Endothelial cell of umbilical vein (primary cell): ENCODE data around the gene ARHGEF33. TPM values are rescaled to one million over a fixed set of nuclear protein-coding genes. Genes with fewer than 3 reads are reported as not detected.

Experiments used
- BruUV-seq: library from RNA; stranded (reverse); fragments of 400-500 nt; replicated peaks from 2 replicates; lab custom pipeline; 2021; lab: Mats Ljungman, UMichigan
- CTCF ChIA-PET: fragments of 300-600, 350-600 bp; sonication (Branson Sonifier 250); formaldehyde crosslinking; loops from one replicate; lab custom pipeline; 2021; ENCODE audit warnings: antibody characterized with exemption, inconsistent platforms; lab: Charles Lee
- POLR2A ChIA-PET: fragments of 300-600, 350-600 bp; sonication (Branson Sonifier 250); formaldehyde crosslinking; loops from one replicate; lab custom pipeline; 2021; ENCODE audit warnings: antibody characterized with exemption, inconsistent platforms; lab: Charles Lee
- DNase-seq: peaks from one replicate; pipeline ENCODE4 v3.0.0-alpha.2; 2011; ENCODE audit warnings: low read depth, low spot score
- FAIRE-seq: peaks from 2 replicates; lab custom pipeline; 2011; peaks lifted over from hg19 to GRCh38; lab: Jason Lieb, UNC
- H2AFZ ChIP-seq: 2 replicates; pipeline ENCODE4 v1.6.0; 2012; ENCODE audit warnings: low read depth, low read length, control low read depth, inconsistent platforms
- H3K27ac ChIP-seq: 2 replicates; pipeline ENCODE4 v1.5.1; 2011; ENCODE audit warnings: low read depth, mild to moderate bottlenecking, control low read depth, low read length, moderate library complexity; ENCODE audit not compliant: insufficient read depth
- H3K27me3 ChIP-seq, 2 experiments: 2 replicates each; pipeline versions ENCODE4 v1.6.0 to v1.6.1; 2011; ENCODE audit warnings: low read length in 2 of 2, mixed read lengths in 1 of 2; ENCODE audit not compliant: control insufficient read depth in 2 of 2, insufficient read depth in 2 of 2
- H3K36me3 ChIP-seq, 2 experiments: 2 replicates in 1 of 2; 3 replicates in 1 of 2; pipeline ENCODE4 v1.5.1; 2011; ENCODE audit warnings: low read length in 2 of 2, mild to moderate bottlenecking in 1 of 2, moderate library complexity in 1 of 2; ENCODE audit not compliant: control insufficient read depth in 2 of 2, insufficient read depth in 2 of 2; ENCODE audit errors: extremely low read depth in 1 of 2
- H3K4me1 ChIP-seq: 3 replicates; pipeline ENCODE4 v1.5.1; 2011; ENCODE audit warnings: mild to moderate bottlenecking, low read length; ENCODE audit not compliant: control insufficient read depth, insufficient read depth; ENCODE audit errors: extremely low read depth
- H3K4me2 ChIP-seq: 2 replicates; pipeline ENCODE4 v1.6.1; 2011; ENCODE audit warnings: low read length, control low read depth, mixed read lengths; ENCODE audit not compliant: insufficient read depth
- H3K4me3 ChIP-seq, 3 experiments: fragments of 200-600 bp in 1 of 3; sonication (generic), shearing (Covaris generic) in 1 of 3; replicated peaks in 1 of 3; 2 replicates each; pipeline ENCODE4 v1.5.1; 2011 to 2016; ENCODE audit warnings: control low read depth in 3 of 3, low read length in 3 of 3, mild to moderate bottlenecking in 2 of 3, inconsistent platforms in 1 of 3, low read depth in 1 of 3, moderate library complexity in 1 of 3; ENCODE audit not compliant: insufficient read depth in 1 of 3
- H3K79me2 ChIP-seq: 2 replicates; pipeline ENCODE4 v1.6.0; 2012; ENCODE audit warnings: low read length, inconsistent platforms; ENCODE audit not compliant: control insufficient read depth, insufficient read depth
- H3K9ac ChIP-seq: replicated peaks from 2 replicates; pipeline ENCODE3; 2011; ENCODE audit warnings: low read length, control low read depth; ENCODE audit not compliant: insufficient read depth; ENCODE audit errors: extremely low read depth
- H3K9me1 ChIP-seq: replicated peaks from 3 replicates; pipeline ENCODE4 v1.6.0; 2011; ENCODE audit warnings: mild to moderate bottlenecking, low read length; ENCODE audit not compliant: control insufficient read depth, insufficient read depth; ENCODE audit errors: extremely low read depth
- H3K9me3 ChIP-seq: replicated peaks from 2 replicates; pipeline ENCODE4 v1.5.1; 2012; ENCODE audit warnings: low read length, inconsistent platforms; ENCODE audit not compliant: control insufficient read depth, insufficient read depth
- H4K20me1 ChIP-seq: replicated peaks from 2 replicates; pipeline ENCODE3; 2011; ENCODE audit warnings: mild to moderate bottlenecking, low read length; ENCODE audit not compliant: control insufficient read depth, insufficient read depth; ENCODE audit errors: extremely low read depth
- EZH2 ChIP-seq: IDR thresholded peaks from 2 replicates; pipeline ENCODE4 v1.6.1; 2012; ENCODE audit warnings: borderline replicate concordance, low read depth, mild to moderate bottlenecking, moderate library complexity, low read length, inconsistent platforms; ENCODE audit not compliant: severe bottlenecking
- FOS ChIP-seq: IDR thresholded peaks from 2 replicates; pipeline ENCODE4 v1.6.1; 2011; ENCODE audit warnings: mild to moderate bottlenecking, low read length, moderate library complexity, borderline replicate concordance; ENCODE audit not compliant: insufficient read depth
- GATA2 ChIP-seq: IDR thresholded peaks from 2 replicates; pipeline ENCODE4 v1.7.0; 2011; ENCODE audit warnings: low read depth, mild to moderate bottlenecking, moderate library complexity, mixed read lengths, low read length; ENCODE audit not compliant: insufficient read length, insufficient read depth
- JUN ChIP-seq: IDR thresholded peaks from 2 replicates; pipeline ENCODE4 v1.6.1; 2011; ENCODE audit warnings: borderline replicate concordance, low read depth; ENCODE audit not compliant: insufficient read length, insufficient read depth
- MAX ChIP-seq: IDR thresholded peaks from 2 replicates; pipeline ENCODE4 v1.6.1; 2011; ENCODE audit not compliant: insufficient read depth, insufficient read length
- MYC ChIP-seq: IDR thresholded peaks from one replicate; pipeline ENCODE4 v1.6.1; 2011; ENCODE audit warnings: mild to moderate bottlenecking, low read depth, low read length
- POLR2A ChIP-seq: IDR thresholded peaks from 2 replicates; pipeline ENCODE4 v1.6.1; 2012; ENCODE audit warnings: low read depth, mild to moderate bottlenecking, control low read depth, low read length
- POLR2AphosphoS5 ChIP-seq: IDR thresholded peaks from 2 replicates; pipeline ENCODE4 v1.6.1; 2012; ENCODE audit warnings: low read depth, mild to moderate bottlenecking, control low read depth, low read length, moderate library complexity; ENCODE audit not compliant: insufficient read depth
- dilution Hi-C: fragments of 300-500 bp; cut with MboI; formaldehyde crosslinking; loops from one replicate; pipeline ENCODE4 v1.15.0; 2019; ENCODE audit warnings: low sequenced_read_pairs; ENCODE audit not compliant: extremely low pct_ligation_motif_present
- intact Hi-C: fragments of 100-400 bp; cut with micrococcal nuclease; formaldehyde crosslinking; loops from one replicate; pipeline ENCODE4 v1.10.0; 2022
- polyA plus RNA-seq, 4 experiments: library from polyadenylated mRNA; depleted of rRNA in 3 of 4; stranded (reverse) in 3 of 4; unstranded in 1 of 4; fragments of >200 nt; gene quantifications; 2 replicates each; pipeline versions ENCODE4 v1.2.1 to v1.2.3, GENCODE V29; 2011 to 2012; ENCODE audit warnings: missing spikeins in 1 of 4
- total RNA-seq: library from RNA; stranded (reverse); gene quantifications from 2 replicates; pipeline ENCODE4 v1.2.3, GENCODE V29; 2021
- TF ChIP-seq, protein P1 (sequence below), 2 donors: IDR thresholded peaks; 1 replicate in 1 of 2; 2 replicates in 1 of 2; pipeline ENCODE4 v1.5.1; 2011; ENCODE audit warnings: low read length in 2 of 2, mild to moderate bottlenecking in 2 of 2, moderate library complexity in 2 of 2, control low read depth in 1 of 2, inconsistent platforms in 1 of 2, low read depth in 1 of 2; ENCODE audit not compliant: insufficient read depth in 1 of 2; ENCODE audit errors: extremely low read depth in 1 of 2

ARHGEF33 gene
- total and polyA plus RNA-seq, 2 donors (not counting 3 experiments of a cell fraction or from before 2014, with no cell fraction given): 0.15 to 0.18 TPM

- H3K27me3 ChIP-seq: no peaks in the 10 kb centered on the region
- H3K9me1 ChIP-seq: no peaks in the 10 kb centered on the region
- dilution Hi-C loops: no loop called here
- no peak overlapping the region for H3K9ac ChIP-seq
- ChIA-PET CTCF (no interaction called here), POLR2A (no interaction called here)
- no peak overlapping the region for H3K27ac ChIP-seq
- H2AFZ ChIP-seq: no peak overlapping the region
- no peak overlapping the region for H3K4me3 ChIP-seq
- no peaks in the 10 kb centered on the region for H3K4me1 ChIP-seq
- DNase-seq (no peak), FAIRE-seq (no peak)
- no peak overlapping the region for H3K4me2 ChIP-seq
- no peaks in the 10 kb centered on the region for H3K79me2 ChIP-seq
- no TSS peak for BruUV-seq
- intact Hi-C loops: no loop called here
- no peaks in the 10 kb centered on the region for H3K9me3 ChIP-seq
- no peaks in the 10 kb centered on the region for H3K36me3 ChIP-seq
- no peaks in the 10 kb centered on the region for H4K20me1 ChIP-seq
- TF ChIP-seq MYC (no peak), POLR2A (no peak), MAX (no peak), JUN (no peak), GATA2 (no peak), FOS (no peak), EZH2 (no peak), POLR2AphosphoS5 (no peak)
- TF ChIP-seq, protein P1, sequence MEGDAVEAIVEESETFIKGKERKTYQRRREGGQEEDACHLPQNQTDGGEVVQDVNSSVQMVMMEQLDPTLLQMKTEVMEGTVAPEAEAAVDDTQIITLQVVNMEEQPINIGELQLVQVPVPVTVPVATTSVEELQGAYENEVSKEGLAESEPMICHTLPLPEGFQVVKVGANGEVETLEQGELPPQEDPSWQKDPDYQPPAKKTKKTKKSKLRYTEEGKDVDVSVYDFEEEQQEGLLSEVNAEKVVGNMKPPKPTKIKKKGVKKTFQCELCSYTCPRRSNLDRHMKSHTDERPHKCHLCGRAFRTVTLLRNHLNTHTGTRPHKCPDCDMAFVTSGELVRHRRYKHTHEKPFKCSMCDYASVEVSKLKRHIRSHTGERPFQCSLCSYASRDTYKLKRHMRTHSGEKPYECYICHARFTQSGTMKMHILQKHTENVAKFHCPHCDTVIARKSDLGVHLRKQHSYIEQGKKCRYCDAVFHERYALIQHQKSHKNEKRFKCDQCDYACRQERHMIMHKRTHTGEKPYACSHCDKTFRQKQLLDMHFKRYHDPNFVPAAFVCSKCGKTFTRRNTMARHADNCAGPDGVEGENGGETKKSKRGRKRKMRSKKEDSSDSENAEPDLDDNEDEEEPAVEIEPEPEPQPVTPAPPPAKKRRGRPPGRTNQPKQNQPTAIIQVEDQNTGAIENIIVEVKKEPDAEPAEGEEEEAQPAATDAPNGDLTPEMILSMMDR (IDR thresholded peaks at IDR 0.05; ENCODE audit: extremely low read depth in 1 of 2, insufficient read depth in 1 of 2, low read depth in 1 of 2, low read length in 2 of 2): no peak
These were observed 89.2 kb downstream of the ARHGEF33 start for GRCh38 chr2:38978908-38979307.
